Liver (tissue), 3 donors: ENCODE results near the gene SP1.

Experiments
- EGR1 ChIP-seq, 2 donors: IDR thresholded peaks; 2 replicates each; pipeline ENCODE4 v1.6.1; 2016 to 2018; ENCODE audit warnings: antibody characterized with exemption in 2 of 2, low read depth in 2 of 2
- FOXA1 ChIP-seq: IDR thresholded peaks from 2 replicates; pipeline ENCODE4 v1.6.1; 2016; ENCODE audit warnings: antibody characterized with exemption
- GABPA ChIP-seq, 2 donors: IDR thresholded peaks in 1 of 2; conservative IDR thresholded peaks in 1 of 2; 2 replicates each; pipeline ENCODE4 v1.6.1; 2016; ENCODE audit warnings: antibody characterized with exemption in 2 of 2, mild to moderate bottlenecking in 1 of 2, moderate library complexity in 1 of 2
- JUND ChIP-seq, 2 donors: IDR thresholded peaks; 2 replicates each; pipeline ENCODE4 v1.6.1; 2016; ENCODE audit warnings: antibody characterized with exemption in 2 of 2
- RAD21 ChIP-seq, 2 donors: IDR thresholded peaks; 2 replicates each; pipeline ENCODE4 v1.6.1; 2016; ENCODE audit warnings: antibody characterized with exemption in 2 of 2, mild to moderate bottlenecking in 2 of 2
- RXRA ChIP-seq, 2 donors: IDR thresholded peaks; 2 replicates each; pipeline ENCODE4 v1.6.1; 2017 to 2018; ENCODE audit warnings: antibody characterized with exemption in 2 of 2, mild to moderate bottlenecking in 1 of 2
- SP1 ChIP-seq: IDR thresholded peaks from 2 replicates; pipeline ENCODE4 v1.6.1; 2018; ENCODE audit warnings: antibody characterized with exemption, mild to moderate bottlenecking
- TAF1 ChIP-seq: conservative IDR thresholded peaks from 2 replicates; pipeline ENCODE4 v1.6.1; 2016; ENCODE audit warnings: antibody characterized with exemption, mild to moderate bottlenecking
- YY1 ChIP-seq: IDR thresholded peaks from 2 replicates; pipeline ENCODE4 v1.6.1; 2016; ENCODE audit warnings: antibody characterized with exemption, mild to moderate bottlenecking
- TF ChIP-seq, protein P1 (sequence below): fragments of 150-350 bp; IDR thresholded peaks from 2 replicates; pipeline ENCODE4 v1.5.1; 2017; ENCODE audit warnings: improper control_type of control experiment, low read depth, low read length; ENCODE audit not compliant: missing input control
- TF ChIP-seq, protein P2 (sequence below): IDR thresholded peaks from 2 replicates; pipeline ENCODE4 v1.6.1; 2016; ENCODE audit warnings: antibody characterized with exemption
- TF ChIP-seq, protein P3 (sequence below): IDR thresholded peaks from 2 replicates; pipeline ENCODE4 v1.6.1; 2016; ENCODE audit warnings: antibody characterized with exemption
- donor health status: healthy.
- donor health status: healthy.

DNA sequence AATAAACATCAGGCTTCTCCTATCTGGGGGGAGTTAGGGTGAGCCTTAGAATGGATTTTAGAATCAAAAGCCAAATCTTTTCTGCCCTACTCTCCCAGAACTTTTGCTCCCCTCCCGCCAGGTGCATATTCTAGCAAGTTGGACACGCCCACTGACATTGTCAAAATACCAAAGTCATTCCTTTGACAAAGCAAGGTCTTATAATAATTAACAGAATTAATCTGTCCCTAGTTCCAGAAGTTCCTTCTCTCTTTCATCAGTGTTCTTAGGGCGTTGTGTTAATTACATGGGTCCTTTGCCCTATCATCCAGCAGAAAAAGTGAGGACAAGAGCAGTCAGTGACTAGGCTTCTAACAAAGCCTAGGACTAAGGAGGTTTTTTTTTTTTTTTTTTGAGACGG lies 64.0 kb downstream of the SP1 start:
- TF ChIP-seq GABPA (IDR thresholded peaks at IDR 0.05 in 1 of 2, conservative IDR thresholded peaks at IDR 0.05 in 1 of 2) (no peak), YY1 (no peak), JUND (IDR thresholded peaks at IDR 0.05) (no peak), SP1 (no peak), FOXA1 (no peak), RXRA (IDR thresholded peaks at IDR 0.05) (no peak), RAD21 (IDR thresholded peaks at IDR 0.05) (no peak), EGR1 (IDR thresholded peaks at IDR 0.05; ENCODE audit: low read depth in 2 of 2) (no peak), TAF1 (no peak)
- TF ChIP-seq, protein P1, sequence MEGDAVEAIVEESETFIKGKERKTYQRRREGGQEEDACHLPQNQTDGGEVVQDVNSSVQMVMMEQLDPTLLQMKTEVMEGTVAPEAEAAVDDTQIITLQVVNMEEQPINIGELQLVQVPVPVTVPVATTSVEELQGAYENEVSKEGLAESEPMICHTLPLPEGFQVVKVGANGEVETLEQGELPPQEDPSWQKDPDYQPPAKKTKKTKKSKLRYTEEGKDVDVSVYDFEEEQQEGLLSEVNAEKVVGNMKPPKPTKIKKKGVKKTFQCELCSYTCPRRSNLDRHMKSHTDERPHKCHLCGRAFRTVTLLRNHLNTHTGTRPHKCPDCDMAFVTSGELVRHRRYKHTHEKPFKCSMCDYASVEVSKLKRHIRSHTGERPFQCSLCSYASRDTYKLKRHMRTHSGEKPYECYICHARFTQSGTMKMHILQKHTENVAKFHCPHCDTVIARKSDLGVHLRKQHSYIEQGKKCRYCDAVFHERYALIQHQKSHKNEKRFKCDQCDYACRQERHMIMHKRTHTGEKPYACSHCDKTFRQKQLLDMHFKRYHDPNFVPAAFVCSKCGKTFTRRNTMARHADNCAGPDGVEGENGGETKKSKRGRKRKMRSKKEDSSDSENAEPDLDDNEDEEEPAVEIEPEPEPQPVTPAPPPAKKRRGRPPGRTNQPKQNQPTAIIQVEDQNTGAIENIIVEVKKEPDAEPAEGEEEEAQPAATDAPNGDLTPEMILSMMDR = no peak
- TF ChIP-seq, protein P2, sequence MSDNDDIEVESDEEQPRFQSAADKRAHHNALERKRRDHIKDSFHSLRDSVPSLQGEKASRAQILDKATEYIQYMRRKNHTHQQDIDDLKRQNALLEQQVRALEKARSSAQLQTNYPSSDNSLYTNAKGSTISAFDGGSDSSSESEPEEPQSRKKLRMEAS = no peak
- TF ChIP-seq, protein P3, sequence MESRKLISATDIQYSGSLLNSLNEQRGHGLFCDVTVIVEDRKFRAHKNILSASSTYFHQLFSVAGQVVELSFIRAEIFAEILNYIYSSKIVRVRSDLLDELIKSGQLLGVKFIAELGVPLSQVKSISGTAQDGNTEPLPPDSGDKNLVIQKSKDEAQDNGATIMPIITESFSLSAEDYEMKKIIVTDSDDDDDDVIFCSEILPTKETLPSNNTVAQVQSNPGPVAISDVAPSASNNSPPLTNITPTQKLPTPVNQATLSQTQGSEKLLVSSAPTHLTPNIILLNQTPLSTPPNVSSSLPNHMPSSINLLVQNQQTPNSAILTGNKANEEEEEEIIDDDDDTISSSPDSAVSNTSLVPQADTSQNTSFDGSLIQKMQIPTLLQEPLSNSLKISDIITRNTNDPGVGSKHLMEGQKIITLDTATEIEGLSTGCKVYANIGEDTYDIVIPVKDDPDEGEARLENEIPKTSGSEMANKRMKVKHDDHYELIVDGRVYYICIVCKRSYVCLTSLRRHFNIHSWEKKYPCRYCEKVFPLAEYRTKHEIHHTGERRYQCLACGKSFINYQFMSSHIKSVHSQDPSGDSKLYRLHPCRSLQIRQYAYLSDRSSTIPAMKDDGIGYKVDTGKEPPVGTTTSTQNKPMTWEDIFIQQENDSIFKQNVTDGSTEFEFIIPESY = no peak
